Dendritic cell treated with granulocyte-macrophage colony-stimulating factor and Interleukin-4, amounts not matched to agents 40 ng/mL and 50 ng/mL, for 4 days (primary cell): ENCODE data around the gene TMEM130.
"Not testable (repeated sequence)": the region's sequence is repeated elsewhere in the genome, so short reads cannot be mapped to it uniquely, and the experiment has no call there.

Experiments used
- H3K27ac Mint-ChIP-seq: one replicate; pipeline ENCODE4 v1.8.0; 2022; ENCODE audit warnings: mild to moderate bottlenecking, mixed read lengths
- H3K27me3 Mint-ChIP-seq: one replicate; pipeline ENCODE4 v1.8.0; 2022; ENCODE audit warnings: mild to moderate bottlenecking, mixed read lengths
- H3K36me3 Mint-ChIP-seq: one replicate; pipeline ENCODE4 v1.8.0; 2022; ENCODE audit warnings: low read depth, mixed read lengths
- H3K4me1 Mint-ChIP-seq: one replicate; pipeline ENCODE4 v1.8.0; 2022; ENCODE audit warnings: low read depth, mixed read lengths
- H3K4me3 Mint-ChIP-seq: one replicate; pipeline ENCODE4 v1.8.0; 2022; ENCODE audit warnings: mild to moderate bottlenecking, moderate library complexity, mixed read lengths
- H3K9me3 Mint-ChIP-seq: one replicate; pipeline ENCODE4 v1.8.0; 2022; ENCODE audit warnings: mixed read lengths
- intact Hi-C: fragments of 100-400 bp; cut with micrococcal nuclease; formaldehyde crosslinking; loops from one replicate; pipeline ENCODE4 v1.15.0; 2022

Gene TMEM130

GRCh38 chr7:98884416-98884815 is 14.6 kb upstream of the TMEM130 start:
- H3K27ac Mint-ChIP-seq: no peak overlapping the region
- intact Hi-C loops: no loop called here
- H3K36me3 Mint-ChIP-seq: peaks cover 78% of the 10 kb centered on the region
- H3K9me3 Mint-ChIP-seq: no peaks in the 10 kb centered on the region
- H3K4me3 Mint-ChIP-seq: no peak overlapping the region
- peaks cover 12% of the 10 kb centered on the region for H3K4me1 Mint-ChIP-seq
- no peaks in the 10 kb centered on the region for H3K27me3 Mint-ChIP-seq

- Mint-ChIP-seq H3K27ac (no peak overlapping the region), H3K4me1 (peaks cover 21% of the 10 kb centered on the region), H3K4me3 (no peak overlapping the region), H3K9me3 (no peaks in the 10 kb centered on the region), H3K27me3 (peaks cover 9% of the 10 kb centered on the region), H3K36me3 (peaks cover 60% of the 10 kb centered on the region)
- intact Hi-C loops: no loop called here
Measured at GRCh38 chr7:98881561-98882315, 11.9 kb upstream of the TMEM130 start.

GRCh38 chr7:98880485-98880884 is 10.7 kb upstream of the TMEM130 start:
- H3K4me3 Mint-ChIP-seq: peak overlapping the region; percentile 33
- H3K36me3 Mint-ChIP-seq: peaks cover 54% of the 10 kb centered on the region

GRCh38 chr7:98879979-98880315 is 10.1 kb upstream of the TMEM130 start:
- H3K9me3 Mint-ChIP-seq: no peaks in the 10 kb centered on the region
- peaks cover 11% of the 10 kb centered on the region for H3K27me3 Mint-ChIP-seq
- peaks cover 21% of the 10 kb centered on the region for H3K4me1 Mint-ChIP-seq
- peaks cover 51% of the 10 kb centered on the region for H3K36me3 Mint-ChIP-seq
- H3K27ac Mint-ChIP-seq: peak overlapping the region; percentile 91
- intact Hi-C loops: loop anchor here (10.0 kb wide), 1 partner anchor 595 kb away; the partner anchor contains the start of gene BRI3
- H3K4me3 Mint-ChIP-seq: peak overlapping the region; percentile 93

More at GRCh38 chr7:98880485-98880884, 10.7 kb upstream of the TMEM130 start:
- H3K9me3 Mint-ChIP-seq: no peaks in the 10 kb centered on the region
- intact Hi-C loops: no loop called here
- H3K4me1 Mint-ChIP-seq: peaks cover 21% of the 10 kb centered on the region
- H3K27ac Mint-ChIP-seq: no peak overlapping the region
- H3K27me3 Mint-ChIP-seq: peaks cover 9% of the 10 kb centered on the region

- H3K4me3 Mint-ChIP-seq: peak overlapping the region; percentile 93
- peaks cover 14% of the 10 kb centered on the region for H3K27me3 Mint-ChIP-seq
- H3K27ac Mint-ChIP-seq: peak overlapping the region; percentile 91
- peaks cover 45% of the 10 kb centered on the region for H3K36me3 Mint-ChIP-seq
- intact Hi-C loops: loop anchor here (10.0 kb wide), 1 partner anchor 595 kb away; the partner anchor contains the start of gene BRI3
- peaks cover 21% of the 10 kb centered on the region for H3K4me1 Mint-ChIP-seq
- no peaks in the 10 kb centered on the region for H3K9me3 Mint-ChIP-seq
Measured at GRCh38 chr7:98879198-98879978, 9.6 kb upstream of the TMEM130 start.

GRCh38 chr7:98878365-98879197 is 8.8 kb upstream of the TMEM130 start, which contains the start of gene TRRAP:
Gene TRRAP, plus strand, starts transcription at chr7:98878532. Its CDS starts 2,619 bp downstream, at chr7:98881151.
- Mint-ChIP-seq H3K4me1 (peaks cover 21% of the 10 kb centered on the region), H3K9me3 (no peaks in the 10 kb centered on the region), H3K27me3 (peaks cover 21% of the 10 kb centered on the region), H3K4me3 (peak within 1 kb of the TSS; percentile 93), H3K36me3 (peaks cover 37% of the 10 kb centered on the region), H3K27ac (peak within 1 kb of the TSS; percentile 91)
- intact Hi-C loops: loop anchor here (10.0 kb wide), 1 partner anchor 594 kb away; the partner anchor contains the start of gene BRI3

GRCh38 chr7:98877692-98878364 is 8.0 kb upstream of the TMEM130 start:
- Mint-ChIP-seq H3K27me3 (peaks cover 21% of the 10 kb centered on the region), H3K27ac (peak overlapping the region; percentile 91), H3K4me3 (peak overlapping the region; percentile 93), H3K4me1 (peaks cover 21% of the 10 kb centered on the region), H3K36me3 (peaks cover 30% of the 10 kb centered on the region), H3K9me3 (no peaks in the 10 kb centered on the region)
- intact Hi-C loops: loop anchor here (10.0 kb wide), 1 partner anchor 593 kb away; the partner anchor contains the start of gene BRI3

GRCh38 chr7:98877146-98877545 is 7.3 kb upstream of the TMEM130 start:
- no peak overlapping the region for H3K4me3 Mint-ChIP-seq
- no peak overlapping the region for H3K27ac Mint-ChIP-seq
- peaks cover 21% of the 10 kb centered on the region for H3K27me3 Mint-ChIP-seq
- intact Hi-C loops: loop anchor here (10.0 kb wide), 1 partner anchor 592 kb away; the partner anchor contains the start of gene BRI3
- peaks cover 21% of the 10 kb centered on the region for H3K4me1 Mint-ChIP-seq
- no peaks in the 10 kb centered on the region for H3K9me3 Mint-ChIP-seq
- peaks cover 23% of the 10 kb centered on the region for H3K36me3 Mint-ChIP-seq

- H3K4me1 Mint-ChIP-seq: peaks cover 28% of the 10 kb centered on the region
- peaks cover 9% of the 10 kb centered on the region for H3K36me3 Mint-ChIP-seq
- no peak overlapping the region for H3K27ac Mint-ChIP-seq
- H3K27me3 Mint-ChIP-seq: peaks cover 34% of the 10 kb centered on the region
- intact Hi-C loops: loop anchor here (10.0 kb wide), 1 partner anchor 591 kb away; the partner anchor contains the start of gene BRI3
- no peaks in the 10 kb centered on the region for H3K9me3 Mint-ChIP-seq
- H3K4me3 Mint-ChIP-seq: no peak overlapping the region
Measured at GRCh38 chr7:98875501-98875900, 5.7 kb upstream of the TMEM130 start.

- no peaks in the 10 kb centered on the region for H3K9me3 Mint-ChIP-seq
- H3K4me3 Mint-ChIP-seq: no peak overlapping the region
- intact Hi-C loops: loop anchor here (5.0 to 10.0 kb wide), 2 partner anchors 590 to 753 kb away; partner anchors contain the start of gene BRI3
- H3K27ac Mint-ChIP-seq: no peak overlapping the region
- H3K36me3 Mint-ChIP-seq: peaks cover 9% of the 10 kb centered on the region
- peaks cover 39% of the 10 kb centered on the region for H3K27me3 Mint-ChIP-seq
- H3K4me1 Mint-ChIP-seq: peaks cover 28% of the 10 kb centered on the region
Measured at GRCh38 chr7:98874942-98875341, 5.1 kb upstream of the TMEM130 start.

GRCh38 chr7:98873610-98874009 is 3.8 kb upstream of the TMEM130 start:
- intact Hi-C loops: loop anchor here (5.0 to 10.0 kb wide), 2 partner anchors 589 to 751 kb away; partner anchors contain the start of gene BRI3
- Mint-ChIP-seq H3K4me1 (peaks cover 20% of the 10 kb centered on the region), H3K27me3 (peaks cover 49% of the 10 kb centered on the region)
- H3K4me3 Mint-ChIP-seq, H3K36me3 Mint-ChIP-seq, H3K27ac Mint-ChIP-seq, H3K9me3 Mint-ChIP-seq: not testable (repeated sequence)

- Mint-ChIP-seq H3K9me3 (no peaks in the 10 kb centered on the region), H3K4me1 (peaks cover 14% of the 10 kb centered on the region), H3K36me3 (no peaks in the 10 kb centered on the region), H3K27ac (no peak overlapping the region), H3K27me3 (peaks cover 54% of the 10 kb centered on the region), H3K4me3 (no peak overlapping the region)
- intact Hi-C loops: loop anchor here (5.0 to 10.0 kb wide), 2 partner anchors 588 to 750 kb away; partner anchors contain the start of gene BRI3
Measured at GRCh38 chr7:98872328-98872924, 2.6 kb upstream of the TMEM130 start.
